Esophagus squamous epithelium (tissue), 5 donors: Measurements from ENCODE around the gene DUS2. TPM values are rescaled to one million over a fixed set of nuclear protein-coding genes. Genes with fewer than 3 reads are reported as not detected.

Experiments
- DNase-seq: peaks from one replicate; lab custom pipeline; 2025; lab: John Stamatoyannopoulos, UW
- H3K27ac ChIP-seq, 4 donors: fragments of 200-600 bp; sonication (generic); one replicate each; pipeline ENCODE4 v1.5.1; 2016 to 2019; ENCODE audit warnings: mild to moderate bottlenecking in 1 of 4
- H3K27me3 ChIP-seq, 4 donors: fragments of 200-600 bp; sonication (generic); 1 replicate in 3 of 4; 2 replicates in 1 of 4; pipeline versions ENCODE4 v1.5.1 to v1.6.0; 2017 to 2021; ENCODE audit warnings: antibody characterized with exemption in 1 of 4
- H3K36me3 ChIP-seq, 3 donors: fragments of 200-600 bp; sonication (generic); one replicate each; pipeline ENCODE4 v1.5.1; 2016 to 2019
- H3K4me1 ChIP-seq, 3 donors: fragments of 200-600 bp; sonication (generic); one replicate each; pipeline ENCODE4 v1.5.1; 2017 to 2019
- H3K4me3 ChIP-seq, 4 donors: fragments of 200-600 bp; sonication (generic); 1 replicate in 3 of 4; 2 replicates in 1 of 4; pipeline ENCODE4 v1.5.1; 2016 to 2019; ENCODE audit warnings: mild to moderate bottlenecking in 2 of 4, moderate library complexity in 1 of 4
- H3K9me3 ChIP-seq, 3 donors: fragments of 200-600 bp; sonication (generic); one replicate each; pipeline ENCODE4 v1.5.1; 2016 to 2019
- CTCF ChIP-seq, 6 experiments: fragments of 450-650 bp in 4 of 6; fragments of 200-600 bp in 2 of 6; sonication (generic) in 2 of 6; IDR thresholded peaks; one replicate each; pipeline ENCODE4 v1.5.1; 2016 to 2019; ENCODE audit warnings: antibody characterized with exemption in 6 of 6, mild to moderate bottlenecking in 4 of 6, moderate library complexity in 4 of 6
- POLR2A ChIP-seq, 4 donors: fragments of 450-650 bp; IDR thresholded peaks; one replicate each; pipeline ENCODE4 v1.6.1; 2017; ENCODE audit warnings: antibody characterized with exemption in 4 of 4, mild to moderate bottlenecking in 4 of 4, moderate library complexity in 3 of 4
- WGBS, 2 donors: methylation state at CpG; one replicate each; pipeline ENCODE4 v1.1.5; 2018; 5-methylcytosine and 5-hydroxymethylcytosine counted together
- intact Hi-C: fragments of 100-400 bp; cut with DNase I; formaldehyde crosslinking; loops from one replicate; pipeline ENCODE4 v1.15.0; 2022
- total RNA-seq, 4 donors: library from RNA; depleted of rRNA; stranded (reverse); fragments of >200 nt; gene quantifications; one replicate each; pipeline ENCODE4 v1.1.0, GENCODE V29; 2016
- donor health status: DM: yes; HTN: yes; CAD: no.

The DUS2 gene
- total RNA-seq, 4 donors from 2014 or later = 9.9 to 26.1 (median 14.7) TPM

- no peak overlapping the region for H3K4me3 ChIP-seq
- peaks cover 0 to 54% (median 0%) of the 10 kb centered on the region in 3 donors for H3K36me3 ChIP-seq
- intact Hi-C loops = loop anchor here (5.0 kb wide), 1 partner anchor 49 kb away; no protein-coding TSS in a partner anchor
- no peaks in the 10 kb centered on the region for H3K27me3 ChIP-seq
- H3K27ac ChIP-seq = no peak overlapping the region
- no peaks in the 10 kb centered on the region for H3K9me3 ChIP-seq
- H3K4me1 ChIP-seq = peaks cover 0 to 6% (median 0%) of the 10 kb centered on the region in 3 donors
- DNase-seq = no peak
- WGBS, 2 donors = 68 to 85% methylated on average over 2 of the region's 2 CpGs
- TF ChIP-seq CTCF (IDR thresholded peaks at IDR 0.05) (no peak), POLR2A (IDR thresholded peaks at IDR 0.05) (no peak)
These were observed 18.7 kb downstream of the DUS2 start for GRCh38 chr16:68041783-68042182.

- 81 to 82% methylated on average over 7 of the region's 7 CpGs for WGBS, 2 donors
- no peaks in the 10 kb centered on the region for H3K27me3 ChIP-seq
- H3K9me3 ChIP-seq = no peaks in the 10 kb centered on the region
- peaks cover 3 to 70% (median 14%) of the 10 kb centered on the region in 3 donors for H3K36me3 ChIP-seq
- no peak overlapping the region for H3K4me3 ChIP-seq
- H3K4me1 ChIP-seq = no peaks in the 10 kb centered on the region
- no peak overlapping the region for H3K27ac ChIP-seq
- intact Hi-C loops = no loop called here
- TF ChIP-seq POLR2A (IDR thresholded peaks at IDR 0.05) = no peak
- no peak for DNase-seq
These were observed 23.0 kb downstream of the DUS2 start for GRCh38 chr16:68046106-68046505.

GRCh38 chr16:68047987-68048386 is 24.9 kb downstream of the DUS2 start:
- peak overlapping the region in 1 of 4 donors; percentile 48 for H3K27ac ChIP-seq
- H3K4me3 ChIP-seq = no peak overlapping the region
- 76 to 78% methylated on average over 2 of the region's 2 CpGs for WGBS, 2 donors
- no peak for DNase-seq
- intact Hi-C loops = no loop called here
- TF ChIP-seq CTCF (IDR thresholded peaks at IDR 0.05) (no peak), POLR2A (IDR thresholded peaks at IDR 0.05) (no peak)
- no peaks in the 10 kb centered on the region for H3K27me3 ChIP-seq
- H3K9me3 ChIP-seq = no peaks in the 10 kb centered on the region
- no peaks in the 10 kb centered on the region for H3K4me1 ChIP-seq
- peaks cover 3 to 79% (median 23%) of the 10 kb centered on the region in 3 donors for H3K36me3 ChIP-seq

DNA sequence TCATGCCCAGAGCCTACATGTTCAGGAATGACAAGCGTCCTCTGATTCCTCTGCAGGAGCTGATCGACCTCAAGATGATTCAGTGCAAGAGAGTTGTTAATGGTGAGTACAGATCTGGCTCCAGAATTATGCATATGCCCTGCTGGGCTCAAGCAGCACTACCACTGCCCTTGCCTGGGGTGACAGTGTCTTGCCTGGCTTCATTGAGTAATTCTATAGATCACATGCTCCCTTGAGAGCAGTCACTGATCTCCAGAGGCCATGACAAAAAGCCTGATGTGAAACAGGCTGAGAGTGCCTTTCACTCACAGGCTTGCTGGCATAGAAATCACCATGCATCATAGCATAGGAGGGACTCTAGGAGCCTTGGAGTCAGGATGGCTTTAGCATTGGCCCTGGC is 26.4 kb downstream of the DUS2 start:
- no peak overlapping the region for H3K27ac ChIP-seq
- H3K27me3 ChIP-seq = no peaks in the 10 kb centered on the region
- no peak for DNase-seq
- no peak overlapping the region for H3K4me3 ChIP-seq
- intact Hi-C loops = no loop called here
- WGBS, 2 donors = 83 to 100% methylated on average over 1 to 2 of the region's 2 CpGs
- no peak for TF ChIP-seq CTCF (IDR thresholded peaks at IDR 0.05)
- no peak for TF ChIP-seq POLR2A (IDR thresholded peaks at IDR 0.05)
- no peaks in the 10 kb centered on the region for H3K4me1 ChIP-seq
- H3K36me3 ChIP-seq = peaks cover 3 to 84% (median 28%) of the 10 kb centered on the region in 3 donors
- no peaks in the 10 kb centered on the region for H3K9me3 ChIP-seq

DNA sequence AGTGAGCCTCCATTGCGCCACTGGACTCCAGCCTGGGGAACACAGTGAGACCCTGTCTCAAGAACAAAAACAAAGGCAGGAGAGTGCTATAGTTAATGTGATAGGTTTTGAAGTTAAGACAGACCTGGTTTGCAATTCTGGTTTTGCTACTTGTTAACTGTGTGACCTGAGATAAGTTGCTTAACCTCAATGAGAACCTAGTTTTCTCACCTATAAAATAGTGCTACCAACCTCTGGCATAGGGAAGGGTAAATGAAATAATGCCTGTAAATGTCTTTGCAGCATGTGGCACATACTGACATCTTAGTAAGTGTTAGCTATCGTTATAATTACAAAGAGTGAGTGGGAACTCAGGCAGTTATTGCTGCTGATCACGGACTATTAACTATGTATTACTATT is 32.3 kb downstream of the DUS2 start:
- WGBS, 2 donors = 84 to 89% methylated on average over 3 of the region's 3 CpGs
- TF ChIP-seq POLR2A (IDR thresholded peaks at IDR 0.05) (no peak), CTCF (IDR thresholded peaks at IDR 0.05) (no peak)
- Histone ChIP-seq H3K27ac (no peak overlapping the region), H3K9me3 (no peaks in the 10 kb centered on the region), H3K4me3 (no peak overlapping the region), H3K4me1 (peaks cover 0 to 10% (median 0%) of the 10 kb centered on the region in 3 donors), H3K27me3 (no peaks in the 10 kb centered on the region), H3K36me3 (peaks cover under 1 to 93% (median 19%) of the 10 kb centered on the region in 3 donors)
- intact Hi-C loops = no loop called here
- no peak for DNase-seq

DNA sequence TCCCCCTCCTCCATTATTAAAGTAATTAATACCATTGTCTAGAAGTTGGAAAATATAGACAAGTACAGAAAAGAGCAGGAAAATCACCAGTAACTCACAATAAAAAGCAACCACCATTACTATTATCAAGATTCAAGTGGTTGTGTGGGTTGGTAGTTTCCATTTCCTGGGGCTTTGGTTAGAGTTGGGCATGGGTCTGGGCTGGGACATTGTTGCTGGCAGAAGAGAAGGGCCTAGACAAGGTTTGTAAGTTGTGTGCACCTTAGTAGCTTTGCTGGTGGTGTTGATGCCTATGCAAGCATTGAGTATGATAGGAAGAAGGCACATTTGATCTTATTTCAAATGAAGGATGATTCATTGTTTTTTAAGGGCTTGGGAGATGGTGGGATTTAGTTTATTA is 36.7 kb downstream of the DUS2 start:
- no peak overlapping the region for H3K27ac ChIP-seq
- no peaks in the 10 kb centered on the region for H3K9me3 ChIP-seq
- peaks cover 0 to 82% (median 5%) of the 10 kb centered on the region in 3 donors for H3K36me3 ChIP-seq
- intact Hi-C loops = no loop called here
- no peaks in the 10 kb centered on the region for H3K27me3 ChIP-seq
- TF ChIP-seq POLR2A (IDR thresholded peaks at IDR 0.05) (no peak), CTCF (IDR thresholded peaks at IDR 0.05) (no peak)
- no peak for DNase-seq
- H3K4me3 ChIP-seq = no peak overlapping the region
- peaks cover 5 to 28% (median 6%) of the 10 kb centered on the region in 3 donors for H3K4me1 ChIP-seq
